Right lobe of liver (tissue), 6 donors: ENCODE data around the gene SEPTIN3. TPM values are rescaled to one million over a fixed set of nuclear protein-coding genes. Genes with fewer than 3 reads are reported as not detected.

Experiments used
- ATAC-seq, 4 donors: fragments of 200-7000 bp; cut with Tn5 transposase; one replicate each; pipeline ENCODE4 v1.9.1; 2020; ENCODE audit warnings: mild to moderate bottlenecking in 4 of 4, moderate library complexity in 4 of 4
- DNase-seq, 3 donors: peaks; one replicate each; pipeline ENCODE4 v3.0.0-alpha.2; 2020
- H3K27ac ChIP-seq, 3 donors: fragments of 200-600 bp; one replicate each; pipeline ENCODE4 v1.8.0; 2022
- H3K27me3 ChIP-seq, 2 donors: fragments of 200-600 bp; one replicate each; pipeline ENCODE4 v1.8.0; 2022
- H3K36me3 ChIP-seq, 4 donors: fragments of 200-600 bp; sonication (generic) in 1 of 4; one replicate each; pipeline versions ENCODE4 v1.5.1 to v1.8.0; 2017 to 2022; ENCODE audit warnings: control low read depth in 1 of 4
- H3K4me1 ChIP-seq, 4 donors: fragments of 200-600 bp; sonication (generic) in 1 of 4; one replicate each; pipeline versions ENCODE4 v1.5.1 to v1.8.0; 2017 to 2022; ENCODE audit warnings: control low read depth in 1 of 4
- H3K4me3 ChIP-seq, 3 donors: fragments of 200-600 bp; one replicate each; pipeline ENCODE4 v1.8.0; 2022
- H3K9me3 ChIP-seq, 4 donors: fragments of 200-600 bp; sonication (generic) in 1 of 4; one replicate each; pipeline versions ENCODE4 v1.5.1 to v1.8.0; 2017 to 2022; ENCODE audit warnings: control low read depth in 1 of 4
- CTCF ChIP-seq, 4 donors: fragments of 200-600 bp in 3 of 4; fragments of 450-650 bp in 1 of 4; IDR thresholded peaks; one replicate each; pipeline versions ENCODE4 v1.5.1 to v1.8.0; 2016 to 2022; ENCODE audit warnings: antibody characterized with exemption in 4 of 4, mild to moderate bottlenecking in 2 of 4
- POLR2A ChIP-seq: fragments of 450-650 bp; IDR thresholded peaks from one replicate; pipeline ENCODE4 v1.6.1; 2017; ENCODE audit warnings: antibody characterized with exemption, mild to moderate bottlenecking
- WGBS: methylation state at CpG from one replicate; pipeline ENCODE4 v1.1.6; 2018; ENCODE audit warnings: low coverage, low lambda C conversion rate; ENCODE audit not compliant: insufficient coverage; ENCODE audit errors: missing lambda C conversion rate; 5-methylcytosine and 5-hydroxymethylcytosine counted together
- intact Hi-C, 2 donors: fragments of 100-400 bp; cut with DNase I; formaldehyde crosslinking; loops; one replicate each; pipeline versions ENCODE4 v1.11.2 to v1.14.1; 2022
- total RNA-seq, 6 experiments: library from RNA; depleted of rRNA in 2 of 6; stranded (reverse); fragments of >200 nt in 2 of 6; fragmentation: NEBNext Ultra II Directional in 3 of 6; extraction: Animal tissue kit (Norgen Biotek cat#: 25700) in 3 of 6; gene quantifications; one replicate each; pipeline versions ENCODE4 v1.1.0 to v1.2.4, GENCODE V29; 2016 to 2023
- donor health status: DM: no; HTN: yes; CAD: no.
- donor health status: DM: no; HTN: no; CAD: no.
- donor health status: DM: no; HTN: no; CAD: no.
- donor health status: DM: no; HTN: yes; CAD: no.
- donor health status: DM: no; HTN: yes; CAD: no.

The SEPTIN3 gene
- total RNA-seq, 6 experiments from 2014 or later = 0.06 to 0.16 (median 0.07) TPM; not detected in 3

DNA sequence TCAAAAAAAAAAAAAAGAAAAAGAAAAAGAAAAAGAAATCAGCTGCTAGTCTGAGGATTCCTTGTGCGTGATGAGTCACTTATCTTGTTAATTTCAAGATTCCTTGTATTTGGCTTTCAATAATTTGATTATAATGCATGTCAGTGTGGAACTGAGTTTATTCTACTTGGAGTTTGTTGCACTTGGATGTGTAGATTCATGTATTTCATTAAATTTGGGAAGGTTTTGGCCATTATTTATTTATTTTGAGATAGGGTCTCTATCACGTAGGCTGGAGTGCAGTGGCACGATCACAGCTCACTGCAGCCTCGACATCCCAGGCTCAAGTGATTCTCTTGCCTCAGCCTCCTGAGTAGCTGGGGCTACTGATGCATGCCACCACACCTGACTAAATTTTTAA is 44.1 kb downstream of the SEPTIN3 start:
- WGBS = 59% methylated on average over 4 of the region's 4 CpGs
- no peaks in the 10 kb centered on the region for H3K27me3 ChIP-seq
- no peaks in the 10 kb centered on the region for H3K9me3 ChIP-seq
- no peak for ATAC-seq
- intact Hi-C loops = no loop called here
- H3K4me1 ChIP-seq = no peaks in the 10 kb centered on the region
- no peaks in the 10 kb centered on the region for H3K36me3 ChIP-seq
- no peak overlapping the region for H3K27ac ChIP-seq
- H3K4me3 ChIP-seq = no peak overlapping the region
- no peak for DNase-seq
- TF ChIP-seq CTCF (IDR thresholded peaks at IDR 0.05) (no peak), POLR2A (no peak)

- Histone ChIP-seq H3K4me1 (no peaks in the 10 kb centered on the region), H3K36me3 (no peaks in the 10 kb centered on the region), H3K27me3 (no peaks in the 10 kb centered on the region), H3K27ac (no peak overlapping the region), H3K9me3 (no peaks in the 10 kb centered on the region), H3K4me3 (no peak overlapping the region)
- TF ChIP-seq POLR2A = no peak
- TF ChIP-seq CTCF (IDR thresholded peaks at IDR 0.05) = no peak
- WGBS = 53% methylated on average over 4 of the region's 10 CpGs
- intact Hi-C loops = no loop called here
- ATAC-seq (no peak), DNase-seq (no peak)
Observed at GRCh38 chr22:42016111-42016510, 46.9 kb downstream of the SEPTIN3 start.

DNA sequence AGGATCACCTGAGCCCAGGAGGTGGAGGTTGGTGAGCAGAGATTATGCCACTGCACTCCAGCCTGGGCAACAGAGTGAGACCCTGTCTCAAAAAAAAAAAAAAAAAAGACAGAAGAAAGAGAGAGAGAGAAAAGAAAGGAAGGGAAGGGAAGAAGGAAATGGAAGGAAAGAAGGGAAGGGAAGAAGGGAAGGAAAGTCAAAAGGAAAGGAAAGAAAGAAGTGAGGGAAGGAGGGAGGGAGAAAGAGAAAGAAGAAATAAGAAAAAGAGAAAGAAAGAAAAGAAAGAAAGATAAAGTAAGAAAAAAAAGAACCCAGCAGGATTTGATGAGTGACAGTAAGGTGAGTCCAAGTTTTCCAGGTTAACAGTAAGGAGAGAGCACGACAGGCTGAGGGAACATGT is 49.0 kb downstream of the SEPTIN3 start:
- no peaks in the 10 kb centered on the region for H3K9me3 ChIP-seq
- ATAC-seq (no peak), DNase-seq (no peak)
- H3K4me3 ChIP-seq = no peak overlapping the region
- no peak overlapping the region for H3K27ac ChIP-seq
- intact Hi-C loops = no loop called here
- no peaks in the 10 kb centered on the region for H3K27me3 ChIP-seq
- H3K4me1 ChIP-seq = no peaks in the 10 kb centered on the region
- TF ChIP-seq POLR2A (no peak), CTCF (IDR thresholded peaks at IDR 0.05) (no peak)
- 50% methylated on average over 1 of the region's 1 CpG for WGBS
- no peaks in the 10 kb centered on the region for H3K36me3 ChIP-seq

Other genes with a start within 250 kb of the SEPTIN3 start
- 1 to 10 TPM; 2.6 to 5.2 (median 3.4) TPM for gene CCDC134, start 168.8 kb upstream of the SEPTIN3 start, total RNA-seq
- gene SREBF2, start 136.3 kb upstream of the SEPTIN3 start, total RNA-seq = 10 to 100 TPM; 26.7 to 63.4 (median 37.2) TPM
- not detected for gene SHISA8, start 54.4 kb upstream of the SEPTIN3 start, total RNA-seq
- under 1 TPM in 4 of 6 experiments, not detected in 2; 0.04 to 0.22 (median 0.18) TPM for gene TNFRSF13C, start 42.6 kb upstream of the SEPTIN3 start, total RNA-seq
- gene CENPM, start 22.3 kb upstream of the SEPTIN3 start, total RNA-seq = 1 to 10 TPM in 2 of 6 experiments, under 1 TPM in 2, not detected in 2; 0.29 to 3.7 (median 1.8) TPM
- gene WBP2NL, start 29.3 kb downstream of the SEPTIN3 start, total RNA-seq = under 1 TPM; 0.12 to 0.72 (median 0.63) TPM
- 10 to 100 TPM; 17.6 to 27.9 (median 23.0) TPM for gene NAGA, start 101.4 kb downstream of the SEPTIN3 start, total RNA-seq
- 1 to 10 TPM in 3 of 6 experiments, under 1 TPM in 3; 0.51 to 1.4 (median 0.97) TPM for gene PHETA2, start 104.8 kb downstream of the SEPTIN3 start, total RNA-seq
- 10 to 100 TPM in 4 of 6 experiments, 1 to 10 TPM in 2; 6.7 to 78.1 (median 60.9) TPM for gene SMDT1, start 110.3 kb downstream of the SEPTIN3 start, total RNA-seq
- 10 to 100 TPM; 34.9 to 67.5 (median 51.6) TPM for gene NDUFA6, start 121.3 kb downstream of the SEPTIN3 start, total RNA-seq
- 100 to 1,000 TPM; 104 to 400 (median 283) TPM for gene CYP2D6, start 161.4 kb downstream of the SEPTIN3 start, total RNA-seq